GM18870 (cell line): Measurements from ENCODE around the gene MSN.

Experiments
- ATAC-seq: cut with Tn5 transposase; IDR thresholded peaks from one replicate; pipeline ENCODE4 v1.9.1; 2021; ENCODE audit warnings: moderate library complexity; ENCODE audit not compliant: unreplicated experiment

The MSN gene

DNA sequence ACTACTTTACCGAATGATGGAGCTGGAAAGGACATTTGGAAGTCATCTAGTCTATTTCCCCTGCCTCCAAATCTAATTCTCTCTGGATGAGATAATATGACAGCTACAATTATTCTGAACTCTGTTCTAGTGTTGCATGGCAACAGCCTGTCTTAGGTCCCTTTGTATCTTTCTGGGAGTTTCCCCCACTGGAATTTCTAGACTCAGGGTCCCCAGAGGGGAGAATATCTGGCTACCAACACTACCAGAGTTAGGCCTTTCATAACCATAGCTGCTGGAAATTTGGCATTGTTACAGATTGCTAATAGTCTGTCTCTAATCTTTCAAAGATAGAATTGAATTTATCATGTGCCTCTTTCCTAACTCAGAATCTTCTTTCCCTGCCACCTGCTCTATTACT is 4.5 kb downstream of the MSN start:
- ATAC-seq: no peak

DNA sequence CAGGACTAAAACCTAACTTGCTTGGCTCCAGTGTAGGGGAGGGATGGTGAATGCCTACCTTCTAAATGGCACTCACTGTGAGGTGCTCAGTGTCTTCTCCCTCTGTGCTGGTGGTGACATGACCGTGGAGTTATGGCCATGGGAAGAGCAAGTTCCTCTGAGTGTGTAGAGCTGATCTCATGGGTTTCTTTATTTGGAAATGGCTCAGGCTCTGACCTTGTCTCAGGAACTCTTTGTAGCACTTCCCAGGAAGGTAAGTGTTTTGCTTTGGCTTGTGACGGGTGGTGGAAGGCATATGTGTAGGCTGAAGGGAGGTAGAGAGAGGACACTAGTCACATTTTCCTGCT is 6.4 kb downstream of the MSN start:
- no peak for ATAC-seq

DNA sequence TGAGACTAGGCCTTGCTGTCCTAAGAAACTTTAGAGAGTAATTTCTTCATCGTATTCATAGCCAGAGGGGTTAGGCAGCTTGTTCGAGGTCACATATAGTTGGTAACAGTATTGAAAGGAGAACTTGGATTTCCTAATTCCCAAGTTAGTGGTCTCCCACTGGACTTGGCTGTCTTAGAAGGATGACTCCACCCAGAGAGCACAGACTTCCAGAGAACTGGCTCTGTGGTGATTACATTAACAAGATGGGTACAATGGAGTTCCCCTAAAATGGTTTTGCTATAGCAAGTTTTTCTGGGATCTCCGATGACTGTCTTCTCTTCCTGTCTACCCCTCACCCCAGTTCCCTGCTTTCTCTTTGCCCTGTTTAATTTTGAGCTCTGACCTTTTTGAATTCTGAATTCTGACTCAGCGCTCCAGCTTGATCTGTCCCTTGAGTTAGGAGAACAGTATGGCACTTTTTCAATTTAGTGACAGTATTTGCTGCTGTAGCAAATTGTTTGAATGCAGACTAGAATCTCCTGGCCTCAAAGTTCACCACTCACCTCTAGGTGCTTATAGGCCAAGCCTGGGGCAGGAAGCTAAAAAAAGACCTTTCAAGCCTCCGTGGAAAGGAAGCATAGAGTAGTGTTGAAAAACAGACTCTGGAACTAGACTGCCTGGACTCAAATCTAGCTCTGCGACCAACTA is 6.9 kb downstream of the MSN start:
- no peak for ATAC-seq

DNA sequence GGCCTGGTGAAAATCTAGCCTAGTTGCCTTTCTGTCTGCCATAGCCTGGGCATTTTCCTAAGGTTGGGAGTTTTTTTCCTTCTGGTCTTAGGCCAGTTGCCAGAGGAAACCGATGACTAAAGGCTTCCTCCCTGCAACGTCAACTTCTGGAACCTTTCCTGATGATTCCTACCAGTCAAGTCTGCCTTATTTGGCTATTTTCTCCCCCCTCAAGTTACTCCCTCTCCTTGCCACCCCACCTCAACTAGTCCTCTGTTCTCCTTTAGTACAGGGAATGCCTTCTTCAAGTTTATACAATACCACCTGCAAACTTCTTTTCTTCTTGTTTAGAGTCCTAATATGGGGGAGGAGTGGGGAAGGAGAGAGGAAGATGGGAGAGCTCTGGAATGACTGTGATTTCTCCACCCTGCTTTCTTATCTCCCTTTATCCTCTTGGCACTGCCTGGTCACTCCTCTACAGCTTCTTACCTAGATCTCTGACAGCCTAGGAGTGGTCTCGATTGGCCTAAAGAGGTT is 10.6 kb downstream of the MSN start:
- ATAC-seq: no peak

DNA sequence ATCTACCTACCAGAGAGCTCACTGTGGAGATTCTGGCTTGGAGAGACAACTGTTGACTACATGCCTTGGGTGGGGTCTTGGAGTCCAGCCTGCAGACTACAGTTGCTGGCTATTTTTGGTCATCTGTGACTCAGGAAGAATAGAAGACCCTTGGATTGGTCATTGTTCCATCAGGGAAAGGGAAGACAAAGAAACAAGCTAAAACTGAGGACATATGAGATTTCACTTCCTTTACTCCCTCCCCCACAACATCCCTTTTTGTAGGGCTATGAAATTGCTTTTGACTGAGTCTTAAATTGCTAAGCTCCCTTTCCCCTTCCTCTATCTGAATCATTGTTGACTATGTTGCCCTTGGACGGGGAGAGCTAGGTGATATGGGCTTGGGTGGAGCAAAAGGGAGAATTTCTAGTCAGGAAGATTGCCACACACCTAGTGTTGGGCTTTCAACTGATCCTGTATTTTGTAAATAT is 11.7 kb downstream of the MSN start:
- no peak for ATAC-seq

DNA sequence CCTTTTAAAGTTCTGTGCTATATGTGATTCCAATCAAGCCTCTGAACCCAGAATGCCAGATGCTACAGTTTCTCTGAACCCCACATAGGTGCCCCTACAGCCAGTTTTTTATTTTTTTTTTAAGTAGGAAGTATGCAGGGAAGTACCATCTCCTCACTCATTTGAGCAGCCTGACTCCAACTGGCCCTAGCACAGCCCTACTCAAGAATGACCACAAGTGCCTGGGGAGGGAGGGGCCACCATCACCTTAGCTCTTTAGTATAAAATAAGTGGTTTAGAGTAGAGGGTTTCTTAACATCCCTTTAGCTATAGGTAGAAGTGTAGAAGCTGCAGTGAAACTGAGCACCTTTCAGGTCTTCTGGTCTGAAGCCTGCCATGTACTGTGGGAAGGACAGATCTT is 14.4 kb downstream of the MSN start:
- ATAC-seq: no peak

DNA sequence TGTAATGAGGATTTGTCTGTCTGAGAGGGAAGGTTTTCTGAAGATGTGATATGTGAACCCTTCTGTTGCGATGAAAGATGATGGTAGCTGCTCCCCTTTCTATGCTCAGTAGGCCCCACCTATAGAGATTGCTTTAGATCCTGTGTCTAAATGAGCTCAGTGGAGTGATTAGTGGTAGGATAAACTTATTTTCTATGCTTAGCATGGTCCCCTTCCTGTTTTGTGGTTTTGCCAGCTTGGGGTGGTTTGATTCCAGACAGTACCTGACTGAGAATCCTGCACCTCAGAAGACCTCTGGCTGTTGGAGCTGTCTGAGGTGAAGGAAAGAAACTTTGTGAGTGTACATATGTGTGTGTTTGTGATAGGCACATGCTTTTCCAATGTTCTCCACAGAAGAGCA is 17.7 kb downstream of the MSN start:
- no peak for ATAC-seq

DNA sequence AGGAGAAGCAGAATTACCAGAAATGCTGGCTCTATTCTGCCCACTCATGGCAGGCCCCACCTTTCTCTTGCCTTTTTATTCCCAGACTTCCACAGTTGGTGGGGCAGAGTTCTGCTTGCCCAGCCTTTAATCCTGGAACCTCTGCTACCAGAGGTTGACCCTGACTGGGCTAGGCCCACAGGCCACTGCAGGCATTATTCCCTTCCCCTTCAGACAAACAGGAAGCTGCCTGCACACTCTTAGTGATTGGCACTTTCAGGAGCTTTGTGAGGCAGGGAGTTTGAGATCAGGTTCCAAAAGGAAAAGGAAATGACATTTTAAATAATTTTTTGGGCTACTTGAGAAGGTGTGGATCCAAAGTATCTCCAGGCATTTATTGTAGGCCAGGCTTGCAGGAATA is 18.8 kb downstream of the MSN start:
- no peak for ATAC-seq

DNA sequence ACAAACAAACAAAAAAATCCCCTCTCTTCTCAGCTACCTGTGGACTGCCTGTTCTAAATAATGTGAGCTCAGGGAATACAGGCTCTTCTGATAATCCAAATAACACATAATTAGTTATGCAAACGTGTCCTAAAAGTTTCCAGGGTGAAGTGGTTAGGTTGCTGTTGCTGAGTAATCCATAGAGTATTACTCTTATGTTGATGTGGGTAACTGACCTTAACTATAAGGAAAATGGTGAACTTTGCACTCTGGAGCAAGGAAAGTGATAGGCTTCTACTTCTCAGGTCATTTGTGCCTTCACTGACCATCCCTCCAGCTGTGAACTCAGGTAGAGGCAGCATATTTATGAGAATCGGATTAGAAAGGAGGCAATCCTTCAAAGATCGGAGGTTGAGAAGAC is 19.9 kb downstream of the MSN start:
- no peak for ATAC-seq

DNA sequence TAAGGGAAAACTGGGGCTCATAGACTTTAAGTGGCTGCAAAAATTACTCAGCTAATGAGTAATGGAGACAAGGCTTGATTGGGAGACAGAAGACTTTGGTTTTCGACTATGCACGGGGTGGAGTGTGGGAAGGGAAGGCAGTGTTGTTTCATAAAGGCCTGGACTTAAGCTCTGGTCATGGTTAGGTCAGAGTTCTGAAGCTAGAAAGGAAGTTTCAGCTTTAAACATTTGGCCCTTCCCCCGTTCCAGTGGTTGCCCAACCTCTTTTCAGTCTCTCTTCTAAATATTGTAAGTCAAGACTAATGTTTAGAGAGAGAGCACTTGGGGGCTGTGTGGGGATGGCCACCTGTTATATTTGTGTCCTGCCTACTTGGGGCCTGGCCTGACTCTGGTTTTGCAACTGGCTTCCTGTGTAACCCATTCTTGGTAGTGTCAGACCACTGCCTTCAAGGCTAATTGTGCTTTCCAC is 21.0 kb downstream of the MSN start:
- peak; percentile 88 for ATAC-seq

DNA sequence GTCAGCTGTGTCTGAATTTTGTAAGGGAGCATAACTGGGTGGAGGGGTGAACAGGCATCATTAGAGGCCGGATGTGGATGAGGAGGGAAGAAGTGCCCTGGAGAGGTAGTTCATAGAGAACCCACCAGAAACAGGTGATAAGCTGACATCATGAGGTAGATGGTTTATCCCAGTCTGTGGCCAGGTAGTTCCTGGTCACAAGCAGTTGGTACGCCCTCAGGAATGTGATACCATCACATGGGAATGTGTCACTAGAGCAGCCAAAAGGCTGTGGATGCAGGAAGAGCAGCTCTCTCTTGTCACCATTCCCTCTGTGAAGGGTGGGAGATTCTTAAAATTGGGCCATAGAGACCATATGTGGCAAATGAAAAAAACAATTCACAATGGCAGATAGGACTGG is 21.9 kb downstream of the MSN start:
- no peak for ATAC-seq

DNA sequence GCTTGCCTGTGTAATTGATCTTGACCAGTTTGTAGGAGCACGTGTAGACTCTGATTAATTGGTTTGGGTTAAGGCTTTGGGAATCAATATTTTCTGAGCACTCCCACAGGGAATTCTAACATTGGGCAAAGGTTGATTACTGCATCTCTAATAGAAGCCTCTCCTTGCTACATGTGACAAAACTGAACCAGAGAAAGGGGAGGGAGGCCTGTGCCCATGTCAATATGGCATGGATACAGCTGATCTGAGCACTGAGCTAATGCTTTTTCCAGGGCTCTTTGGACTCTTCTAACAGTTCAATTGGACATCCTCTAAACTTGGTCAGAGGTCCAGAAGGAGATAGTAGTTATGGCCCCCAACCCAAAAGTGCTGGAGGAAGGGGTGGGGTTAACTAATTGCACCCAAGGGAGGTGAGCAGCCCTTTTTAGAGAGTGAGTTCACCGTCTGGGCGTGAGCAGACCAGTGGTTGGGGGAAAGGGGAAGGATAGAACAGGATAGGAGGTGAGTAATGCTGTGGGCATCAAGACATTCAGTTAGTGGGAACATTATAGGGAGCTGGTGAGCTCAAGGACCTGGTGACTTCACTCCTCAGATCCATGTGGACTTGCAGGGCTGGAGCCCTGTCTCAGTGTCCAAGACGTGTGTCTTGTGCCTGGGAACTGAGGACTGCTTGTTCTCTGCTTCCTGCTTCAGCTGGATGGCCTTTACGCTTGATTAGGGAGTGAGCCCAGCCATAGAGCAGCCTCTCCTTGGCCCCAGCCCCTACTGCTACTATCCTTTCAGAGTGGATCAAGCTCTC is 22.8 kb downstream of the MSN start:
- no peak for ATAC-seq

DNA sequence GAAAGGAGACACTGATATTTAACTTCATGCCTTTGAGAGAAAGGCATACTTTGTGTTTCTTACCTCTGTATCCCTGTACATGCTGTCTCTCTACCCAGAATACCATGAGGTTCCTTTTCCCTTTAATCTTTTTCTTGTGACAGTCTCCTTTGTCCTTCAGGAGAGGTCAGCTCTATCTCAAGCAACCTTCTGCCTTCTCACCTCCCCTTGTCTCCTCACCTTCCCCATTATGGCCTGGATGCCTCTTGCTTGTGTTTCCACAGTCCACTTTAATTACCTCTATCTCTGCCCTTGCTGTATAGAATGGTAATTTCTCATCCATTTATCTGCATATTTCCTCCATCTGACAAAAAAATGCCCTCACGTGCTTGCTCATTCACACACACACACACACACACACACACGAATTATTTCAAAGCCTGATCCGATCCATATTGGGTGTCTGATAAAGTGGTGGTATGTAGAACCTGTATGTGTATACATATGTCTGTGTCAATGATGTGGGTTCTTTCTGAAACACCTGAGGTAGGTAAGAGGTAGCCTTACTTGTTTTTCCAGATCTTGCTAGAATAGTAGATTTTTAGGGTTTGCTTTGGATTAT is 28.5 kb downstream of the MSN start:
- ATAC-seq: no peak

DNA sequence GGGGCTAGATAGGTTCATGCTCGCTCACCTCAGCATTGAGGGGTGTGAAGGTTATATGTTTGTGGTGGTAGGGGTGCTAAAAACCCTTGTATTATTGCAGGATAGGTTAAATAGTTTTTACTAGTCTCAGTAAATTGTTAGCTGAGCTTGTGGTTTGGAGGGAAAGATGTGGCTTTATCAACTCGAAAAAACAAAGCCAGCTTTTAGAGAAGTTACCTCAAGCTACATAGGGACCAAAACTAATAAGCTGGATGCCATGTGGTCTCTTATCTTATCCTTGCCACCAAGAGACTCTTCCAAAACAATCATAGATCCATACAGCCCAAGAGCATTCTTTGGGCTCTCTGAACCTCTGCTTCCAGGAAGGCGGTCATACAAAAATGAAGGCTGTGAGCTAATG is 29.2 kb downstream of the MSN start:
- no peak for ATAC-seq

DNA sequence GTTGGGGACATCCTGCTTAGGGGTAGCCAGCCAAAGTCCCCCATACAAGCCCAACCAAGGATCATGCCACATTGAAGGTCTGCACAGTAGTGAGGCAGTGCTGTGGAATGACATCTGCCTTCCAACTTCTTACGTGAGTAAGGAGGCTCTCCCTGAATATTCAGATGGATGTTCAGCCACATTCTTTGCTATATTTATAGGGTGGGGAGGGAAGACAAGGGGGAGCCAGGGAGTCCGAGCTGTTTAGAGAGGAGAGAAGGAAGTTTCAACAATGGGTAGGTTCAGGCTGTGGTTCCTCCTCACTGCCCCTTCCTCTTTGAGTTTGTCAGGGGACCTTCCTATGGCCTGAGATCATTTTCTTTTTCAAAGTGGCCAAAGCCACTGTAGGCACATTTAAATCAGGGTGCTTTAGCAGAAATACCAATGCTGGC is 29.8 kb downstream of the MSN start:
- ATAC-seq: no peak

DNA sequence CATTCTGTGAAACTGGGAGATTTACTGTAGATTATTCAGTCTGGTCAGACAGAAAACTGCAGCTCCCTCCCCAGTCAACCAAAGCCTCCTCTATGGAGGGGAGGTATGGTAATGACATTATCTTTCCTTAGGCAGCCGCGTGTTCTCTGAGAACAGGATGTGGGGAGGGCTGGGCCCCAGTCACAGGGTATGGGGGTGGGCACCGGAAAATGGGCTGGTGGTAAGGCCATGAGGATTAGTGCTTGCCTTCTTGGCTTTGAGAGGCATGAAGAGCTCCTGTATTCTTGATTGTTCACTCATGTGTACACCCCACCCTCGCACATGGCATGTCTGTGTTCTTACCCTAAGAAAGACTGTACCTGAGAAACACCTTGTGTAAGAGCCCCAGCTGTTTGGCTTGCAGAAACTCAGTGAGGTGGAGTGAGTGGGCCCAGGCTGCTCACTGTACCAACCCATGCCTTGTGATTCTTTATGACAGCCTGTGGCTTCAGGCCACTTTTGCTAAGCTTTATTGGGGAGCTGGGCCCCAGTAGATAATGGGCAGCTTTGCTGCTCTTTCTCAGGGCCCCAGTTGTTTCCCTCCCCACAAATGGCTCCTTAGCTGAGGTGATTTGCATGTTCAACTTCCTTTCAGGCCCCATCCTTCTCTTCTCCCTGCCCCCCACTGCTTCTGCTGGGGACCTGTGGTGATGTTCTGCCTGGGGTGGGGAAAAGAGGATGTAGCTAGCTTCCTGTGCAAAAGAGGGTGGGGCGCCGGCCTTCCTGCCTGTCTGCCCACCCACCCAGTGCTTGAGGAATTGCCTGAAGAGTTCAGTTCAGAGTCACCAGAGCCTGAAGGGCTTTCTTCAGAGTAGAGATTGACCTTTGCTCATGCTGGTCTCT is 30.7 kb downstream of the MSN start:
- ATAC-seq: peak; percentile 62

DNA sequence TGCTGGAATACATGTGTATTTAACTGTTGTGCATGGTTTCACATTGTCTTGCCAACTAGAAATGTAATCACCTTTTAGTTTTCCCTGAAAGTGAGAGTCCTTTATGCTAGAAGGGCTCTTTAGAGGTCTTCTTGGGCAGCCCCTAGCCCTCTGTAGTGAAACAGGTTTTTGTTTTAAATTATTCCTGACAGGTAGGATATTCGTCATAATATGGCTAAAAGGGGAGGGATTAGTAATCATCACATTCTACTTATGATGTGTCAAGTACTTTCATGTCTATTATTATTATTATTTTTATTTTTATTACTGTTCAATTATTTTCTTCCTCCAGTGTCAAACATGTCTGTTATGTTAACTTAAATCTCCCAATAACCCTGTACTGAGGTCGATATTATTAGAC is 35.5 kb downstream of the MSN start:
- no peak for ATAC-seq

DNA sequence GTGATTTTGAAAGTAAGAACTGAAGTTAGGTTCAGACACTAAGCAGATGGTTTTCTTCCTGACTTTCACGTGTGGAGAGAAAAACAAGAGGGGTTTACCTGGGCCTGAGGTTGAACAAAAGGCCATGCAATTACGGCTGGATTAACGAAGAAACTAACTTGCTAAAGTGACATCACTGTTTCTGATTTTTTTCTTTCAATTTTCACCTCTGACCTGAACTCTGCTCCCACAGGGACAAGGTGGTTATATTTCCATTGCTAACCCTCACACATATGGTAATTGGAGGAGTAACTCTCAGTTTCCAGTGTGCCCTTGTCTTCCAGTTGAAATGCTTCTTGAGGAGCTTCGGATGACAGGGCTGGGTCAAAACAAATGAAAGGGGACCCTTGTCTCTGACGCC is 38.0 kb downstream of the MSN start:
- ATAC-seq: no peak

DNA sequence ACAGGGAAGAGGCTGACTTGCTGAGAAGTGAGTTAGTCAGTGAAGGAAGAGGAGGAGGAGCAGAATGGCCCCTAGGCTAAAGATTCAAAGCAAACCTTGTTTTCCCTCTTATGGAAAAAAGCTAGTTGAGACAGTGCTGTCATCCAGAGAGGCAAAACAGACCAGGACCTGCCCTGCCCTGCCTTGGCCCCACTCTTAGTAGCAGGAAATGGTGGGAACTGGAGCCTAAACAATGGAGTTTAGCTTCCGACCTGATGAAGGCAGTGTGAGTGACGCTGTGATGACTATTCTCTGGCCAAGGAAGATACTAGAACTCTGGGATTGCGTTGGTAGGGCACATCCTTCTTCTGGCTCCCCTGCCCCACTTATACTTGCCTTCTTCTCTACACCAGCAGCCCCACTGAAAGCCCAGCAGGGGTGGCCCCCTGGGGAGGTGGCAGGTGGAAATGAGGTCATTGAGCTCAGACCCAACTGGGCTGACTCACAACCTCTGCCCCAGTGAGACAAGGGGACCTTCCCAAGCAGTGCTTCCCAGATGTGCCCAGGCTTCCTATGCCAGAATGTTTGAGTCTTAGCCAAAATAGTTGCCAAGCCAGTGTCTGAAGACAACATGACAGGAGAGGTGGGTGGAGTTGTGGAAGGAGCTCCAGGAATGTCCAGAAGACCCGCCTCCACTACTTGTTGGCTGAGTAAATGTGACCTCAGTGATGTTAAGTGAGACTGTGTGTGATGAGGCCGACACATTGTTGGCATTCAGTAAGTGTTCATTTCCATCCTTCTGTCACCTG is 38.8 kb downstream of the MSN start:
- peak; percentile 36 for ATAC-seq

DNA sequence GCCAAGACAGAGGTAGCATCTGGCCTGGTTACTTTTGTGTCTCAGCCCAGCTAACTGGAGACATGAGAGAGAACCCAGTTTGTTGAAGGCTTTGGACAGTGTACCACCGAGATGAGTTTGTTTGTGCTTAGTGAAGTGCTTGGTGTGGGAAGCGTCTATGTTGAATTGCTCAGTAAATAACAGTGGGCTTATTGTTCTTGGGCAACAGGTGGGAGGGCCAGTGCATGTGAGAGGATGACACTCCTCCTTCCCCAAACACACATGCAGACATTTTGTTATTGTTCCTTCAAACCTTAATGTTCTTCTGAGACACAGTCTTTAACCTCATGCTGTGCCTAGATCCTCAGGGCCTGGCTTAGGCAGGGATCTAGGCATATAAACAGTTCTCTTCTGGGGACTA is 39.7 kb downstream of the MSN start:
- peak; percentile 1 for ATAC-seq
